ENCODE measurements around the gene KRTAP10-2. TPM values are rescaled to one million over a fixed set of nuclear protein-coding genes. Genes with fewer than 3 reads are reported as not detected.
"Not testable (repeated sequence)": the region's sequence is repeated elsewhere in the genome, so short reads cannot be mapped to it uniquely, and the experiment has no call there.

The KRTAP10-2 gene
- total RNA-seq, 1 experiment from 2014 or later = not detected

GRCh38 chr21:44581158-44581557 is 29.9 kb upstream of the KRTAP10-2 start:
- intact Hi-C loops (cut with micrococcal nuclease) = no loop called here
- H3K36me3 ChIP-seq (ENCODE audit: control insufficient read depth in 1 of 2, insufficient read depth in 2 of 2, low read length in 2 of 2) = no peaks in the 10 kb centered on the region
- no peaks in the 10 kb centered on the region for H3K9me2 ChIP-seq (ENCODE audit: insufficient read depth)
- DNase-seq (ENCODE audit: low read depth, low spot score) (no peak), ATAC-seq (no peak)
- H3K27me3 ChIP-seq (ENCODE audit: insufficient read depth, low read length) = peaks cover 22% of the 10 kb centered on the region
- H3K9me3 ChIP-seq (ENCODE audit: control insufficient read depth in 1 of 2, insufficient read depth in 1 of 2, low read depth in 1 of 2, low read length in 2 of 2) = peaks cover 0 to 4% of the 10 kb centered on the region in 2 experiments; a peak in 2 of 4 replicates
- H3K4me1 ChIP-seq (ENCODE audit: control insufficient read depth in 1 of 2, insufficient read depth in 2 of 2, low read length in 2 of 2) = no peaks in the 10 kb centered on the region
- no peaks in the 10 kb centered on the region for H4K20me1 ChIP-seq (ENCODE audit: insufficient read depth)
- H3K27ac ChIP-seq (ENCODE audit: low read depth, low read length) = no peak overlapping the region
- H2AFZ ChIP-seq (ENCODE audit: low read depth, low read length, poor library complexity, severe bottlenecking) = no peak overlapping the region
- ChIA-PET RAD21 (ENCODE audit: low non-redundant PET in 1 of 2, low total read pairs in 2 of 2, uncharacterized antibody in 2 of 2, unreplicated experiment in 2 of 2) (no interaction called here), POLR2A (no interaction called here), CTCF (no interaction called here)
- no peaks in the 10 kb centered on the region for H3K79me2 ChIP-seq (ENCODE audit: insufficient read depth, low read length)
- H3K9ac ChIP-seq (ENCODE audit: low read length) = no peak overlapping the region
- no peak overlapping the region for H3K4me3 ChIP-seq (replicated peaks in 1 of 2; ENCODE audit: low read depth in 1 of 2, low read length in 2 of 2)
- H3K4me2 ChIP-seq (ENCODE audit: low read length) = no peak overlapping the region
- TF ChIP-seq MAX (IDR thresholded peaks at IDR 0.05) (no peak), CBX3 (IDR thresholded peaks at IDR 0.05; ENCODE audit: low read depth) (no peak), POLR2A (IDR thresholded peaks at IDR 0.05; ENCODE audit: borderline replicate concordance, extremely low read depth, insufficient read depth, insufficient read length) (no peak), SRF (IDR thresholded peaks at IDR 0.05; ENCODE audit: low read depth) (no peak), CTCF (IDR thresholded peaks at IDR 0.05 in 2 of 3, conservative IDR thresholded peaks at IDR 0.05 in 1 of 3; ENCODE audit: borderline replicate concordance in 1 of 3, insufficient read depth in 1 of 3, low read depth in 2 of 3, low read length in 2 of 3) (no peak), JUND (IDR thresholded peaks at IDR 0.05) (no peak), SP1 (IDR thresholded peaks at IDR 0.05; ENCODE audit: low read depth) (no peak), EGR1 (IDR thresholded peaks at IDR 0.05; ENCODE audit: low read depth) (no peak)
- no TSS peak for BruUV-seq (replicated peaks)

GRCh38 chr21:44580231-44580821 is 29.0 kb upstream of the KRTAP10-2 start, which contains the start of gene KRTAP10-5:
Gene KRTAP10-5 (minus strand): TSS chr21:44580604. CDS start chr21:44580578, 26 bp downstream.
- DNase-seq (ENCODE audit: low read depth, low spot score); H3K79me2 ChIP-seq (ENCODE audit: insufficient read depth, low read length); H3K4me2 ChIP-seq (ENCODE audit: low read length); H3K4me3 ChIP-seq (replicated peaks in 1 of 2; ENCODE audit: low read depth in 1 of 2, low read length in 2 of 2); POLR2A ChIA-PET; H3K36me3 ChIP-seq (ENCODE audit: control insufficient read depth in 1 of 2, insufficient read depth in 2 of 2, low read length in 2 of 2); H4K20me1 ChIP-seq (ENCODE audit: insufficient read depth); H3K9me3 ChIP-seq (ENCODE audit: control insufficient read depth in 1 of 2, insufficient read depth in 1 of 2, low read depth in 1 of 2, low read length in 2 of 2); H2AFZ ChIP-seq (ENCODE audit: low read depth, low read length, poor library complexity, severe bottlenecking); ATAC-seq; CTCF ChIA-PET; intact Hi-C loops (cut with micrococcal nuclease); RAD21 ChIA-PET (ENCODE audit: low non-redundant PET in 1 of 2, low total read pairs in 2 of 2, uncharacterized antibody in 2 of 2, unreplicated experiment in 2 of 2); H3K4me1 ChIP-seq (ENCODE audit: control insufficient read depth in 1 of 2, insufficient read depth in 2 of 2, low read length in 2 of 2); H3K9me2 ChIP-seq (ENCODE audit: insufficient read depth); BruUV-seq (replicated peaks); H3K27ac ChIP-seq (ENCODE audit: low read depth, low read length); H3K9ac ChIP-seq (ENCODE audit: low read length): not testable (repeated sequence)
- peaks cover 14% of the 10 kb centered on the region for H3K27me3 ChIP-seq (ENCODE audit: insufficient read depth, low read length)

All from HCT116 (cell line).